Stimulated activated CD4-positive, alpha-beta T cell treated with anti-CD3 and anti-CD28 coated beads, TNF-alpha, amount 100 ng/mL, for 24 hours (primary cell): ENCODE results near the gene FAM53B.

Experiments used
- DNase-seq, 3 experiments: peaks; one replicate each; pipeline ENCODE4 v3.0.0-alpha.2; 2020; ENCODE audit warnings: low read depth in 3 of 3

FAM53B gene

DNA sequence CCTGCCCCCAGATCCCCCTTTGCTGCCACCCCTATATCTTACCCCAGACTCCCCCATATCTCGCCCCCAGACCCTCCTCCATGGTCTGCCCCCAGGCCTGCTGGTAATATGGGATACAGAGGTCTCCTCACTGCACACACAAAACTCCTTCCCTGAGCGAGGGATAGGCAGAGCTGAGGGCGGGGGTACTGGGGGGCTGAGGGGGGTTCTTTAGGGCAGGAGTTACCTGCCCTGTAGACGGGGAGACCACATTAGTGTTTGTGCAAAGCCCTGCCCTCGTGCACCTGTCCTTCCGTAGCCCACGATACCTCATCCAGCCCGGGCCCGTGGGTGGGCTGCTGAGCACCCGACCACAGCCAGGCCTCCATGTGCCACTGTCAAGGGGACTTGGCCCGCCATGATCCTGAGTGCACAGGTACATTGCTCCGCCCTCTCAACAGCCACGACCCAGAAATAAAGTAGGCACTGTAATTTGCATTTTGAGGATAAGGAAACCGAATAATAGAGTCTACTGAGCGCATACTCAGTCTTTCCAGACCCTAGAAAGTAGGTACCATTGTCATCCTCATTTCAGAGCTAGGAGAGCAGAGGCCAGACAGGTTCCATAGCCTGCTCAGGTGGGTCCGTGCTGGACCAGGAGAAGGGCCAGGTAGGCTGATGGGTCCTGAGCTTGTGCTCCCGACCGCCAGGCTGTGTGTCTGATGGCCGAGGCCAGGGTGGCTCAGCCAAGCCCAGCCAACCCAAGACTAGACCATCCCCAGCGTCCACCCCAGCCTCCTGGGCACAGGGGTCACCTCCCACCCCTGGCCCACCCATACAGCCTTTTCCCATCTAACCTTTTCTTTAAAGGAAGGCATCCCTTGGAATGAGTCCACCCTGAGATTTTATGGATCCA lies 167.4 kb downstream of the FAM53B start:
- DNase-seq, result no peak

- DNase-seq, result no peak
Measured at GRCh38 chr10:124575107-124576035, 168.8 kb downstream of the FAM53B start.

GRCh38 chr10:124574456-124575070 lies 169.6 kb downstream of the FAM53B start:
- no peak for DNase-seq

- DNase-seq, result no peak
Measured at GRCh38 chr10:124573726-124574455, 170.3 kb downstream of the FAM53B start.

DNA sequence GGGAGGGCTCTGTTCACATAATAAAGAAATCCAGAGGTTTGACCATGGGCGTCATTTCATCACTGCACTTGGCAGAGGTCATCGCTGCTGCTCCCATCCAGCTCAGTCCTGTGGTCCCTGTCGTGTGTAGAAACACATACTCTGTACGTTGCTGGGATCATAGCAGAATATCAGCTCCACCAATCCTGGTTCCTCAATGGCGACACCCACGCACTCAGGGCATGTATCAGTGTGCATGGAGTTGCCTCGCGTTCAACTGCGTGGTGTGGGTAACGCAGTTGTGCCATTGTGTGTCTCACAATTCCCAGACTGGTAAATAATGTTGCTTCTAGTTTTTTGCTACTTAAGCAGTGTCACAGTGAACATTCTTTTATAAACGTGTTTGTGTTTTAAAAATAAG lies 171.4 kb downstream of the FAM53B start:
- no peak for DNase-seq

DNA sequence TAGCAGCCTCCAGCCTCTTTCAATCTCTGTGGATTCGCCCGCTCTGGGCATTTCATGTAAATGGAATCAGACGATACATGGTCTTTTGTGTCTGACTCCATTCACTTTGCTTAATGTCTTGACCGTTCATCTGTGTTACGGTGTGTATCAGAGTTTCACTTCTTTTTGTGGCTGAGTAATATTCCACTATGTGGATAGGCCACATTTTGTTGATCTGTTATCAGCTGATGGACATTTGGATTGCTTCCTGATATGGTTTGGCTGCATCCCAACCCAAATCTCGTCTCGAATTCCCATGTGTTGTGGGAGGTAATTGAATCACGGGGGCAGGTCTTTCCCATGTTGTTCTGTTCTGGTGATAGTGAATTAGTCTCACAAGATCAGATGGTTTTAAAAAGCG lies 173.5 kb downstream of the FAM53B start:
- no peak for DNase-seq

GRCh38 chr10:124569623-124570470 lies 174.3 kb downstream of the FAM53B start:
- no peak for DNase-seq
